RWPE2 (cell line): ENCODE data around the gene IFNAR2.

ENCODE experiments used
- ATAC-seq: fragments of 200-7000 bp; cut with Tn5 transposase; 3 replicates; pipeline ENCODE4 v1.9.1; 2021; ENCODE audit warnings: low read depth
- DNase-seq: peaks from one replicate; pipeline ENCODE4 v3.0.0-alpha.2; 2020; ENCODE audit warnings: low spot score
- H3K27ac ChIP-seq: fragments of 450-650 bp; 2 replicates; pipeline ENCODE4 v1.5.1; 2017; ENCODE audit warnings: mild to moderate bottlenecking; ENCODE audit not compliant: poor library complexity, severe bottlenecking
- H3K27me3 ChIP-seq: fragments of 250-450 bp; sonication (Bioruptor Pico); 2 replicates; pipeline ENCODE4 v1.5.1; 2021; ENCODE audit warnings: mild to moderate bottlenecking, moderate library complexity; ENCODE audit not compliant: insufficient read depth, poor library complexity, severe bottlenecking
- H3K36me3 ChIP-seq: fragments of 250-450 bp; sonication (Bioruptor Pico); 2 replicates; pipeline ENCODE4 v1.5.1; 2020; ENCODE audit warnings: low read depth, mild to moderate bottlenecking, moderate library complexity
- H3K4me1 ChIP-seq: fragments of 250-450 bp; sonication (Bioruptor Pico); 2 replicates; pipeline ENCODE4 v1.5.1; 2021; ENCODE audit warnings: mild to moderate bottlenecking, moderate library complexity; ENCODE audit not compliant: insufficient read depth, poor library complexity, severe bottlenecking
- H3K4me3 ChIP-seq: fragments of 250-450 bp; sonication (Bioruptor Pico); 2 replicates; pipeline ENCODE4 v1.5.1; 2021; ENCODE audit warnings: mild to moderate bottlenecking, moderate library complexity; ENCODE audit not compliant: severe bottlenecking
- H3K9me3 ChIP-seq: fragments of 250-450 bp; sonication (Bioruptor Pico); 2 replicates; pipeline ENCODE4 v1.5.1; 2021; ENCODE audit warnings: mild to moderate bottlenecking, moderate library complexity; ENCODE audit not compliant: severe bottlenecking
- CTCF ChIP-seq: fragments of 450-650 bp; IDR thresholded peaks from one replicate; pipeline ENCODE4 v1.5.1; 2017; ENCODE audit warnings: mild to moderate bottlenecking, moderate library complexity; ENCODE audit not compliant: poor library complexity, severe bottlenecking

The IFNAR2 gene

GRCh38 chr21:33232291-33233034 is 2.7 kb downstream of the IFNAR2 start:
- DNase-seq (no peak), ATAC-seq (no peak)
- no peak for TF ChIP-seq CTCF
- Histone ChIP-seq H3K9me3 (no peaks in the 10 kb centered on the region), H3K4me3 (no peak overlapping the region), H3K27ac (no peak overlapping the region), H3K36me3 (0 out of 2 replicates have a peak, but pooled peaks cover 6% of the 10 kb centered on the region), H3K4me1 (peaks cover 9% of the 10 kb centered on the region), H3K27me3 (no peaks in the 10 kb centered on the region)

GRCh38 chr21:33234635-33235520 is 5.1 kb downstream of the IFNAR2 start:
- 0 out of 2 replicates have a peak, but pooled peaks cover 6% of the 10 kb centered on the region for H3K36me3 ChIP-seq
- DNase-seq (no peak), ATAC-seq (no peak)
- no peak for TF ChIP-seq CTCF
- no peak overlapping the region for H3K27ac ChIP-seq
- no peak overlapping the region for H3K4me3 ChIP-seq
- peaks cover 9% of the 10 kb centered on the region for H3K4me1 ChIP-seq
- no peaks in the 10 kb centered on the region for H3K9me3 ChIP-seq
- H3K27me3 ChIP-seq, result no peaks in the 10 kb centered on the region

- TF ChIP-seq CTCF, result no peak
- Histone ChIP-seq H3K9me3 (no peaks in the 10 kb centered on the region), H3K4me3 (no peak overlapping the region), H3K27ac (no peak overlapping the region), H3K27me3 (no peaks in the 10 kb centered on the region), H3K36me3 (0 out of 2 replicates have a peak, but pooled peaks cover 6% of the 10 kb centered on the region), H3K4me1 (peaks cover 6% of the 10 kb centered on the region)
- no peak for DNase-seq
- ATAC-seq, result no peak
Observed at GRCh38 chr21:33236013-33236686, 6.4 kb downstream of the IFNAR2 start.

GRCh38 chr21:33236766-33237165 is 7.0 kb downstream of the IFNAR2 start:
- Histone ChIP-seq H3K4me1 (peaks cover under 1% of the 10 kb centered on the region), H3K36me3 (0 out of 2 replicates have a peak, but pooled peaks cover 3% of the 10 kb centered on the region), H3K27me3 (no peaks in the 10 kb centered on the region), H3K9me3 (no peaks in the 10 kb centered on the region), H3K27ac (no peak overlapping the region), H3K4me3 (no peak overlapping the region)
- ATAC-seq (no peak), DNase-seq (no peak)
- no peak for TF ChIP-seq CTCF
